Liver (tissue), 9 donors: ENCODE data around the gene F8. TPM values are rescaled to one million over a fixed set of nuclear protein-coding genes. Genes with fewer than 3 reads are reported as not detected.

ENCODE experiments used
- DNase-seq: peaks from one replicate; pipeline ENCODE4 v3.0.0-alpha.2; 2017; ENCODE audit warnings: low spot score
- H3K27ac ChIP-seq, 2 donors: one replicate each; pipeline ENCODE4 v1.7.0; 2013; ENCODE audit warnings: inconsistent platforms in 2 of 2, low read length in 2 of 2, control low read depth in 1 of 2, low read depth in 1 of 2, mild to moderate bottlenecking in 1 of 2
- H3K27me3 ChIP-seq, 4 donors: one replicate each; pipeline versions ENCODE4 v1.6.1 to v1.7.0; 2013; ENCODE audit warnings: low read length in 3 of 4, inconsistent platforms in 1 of 4, mild to moderate bottlenecking in 1 of 4, moderate library complexity in 1 of 4; ENCODE audit not compliant: control insufficient read depth in 4 of 4, insufficient read depth in 4 of 4
- H3K36me3 ChIP-seq, 4 donors: one replicate each; pipeline versions ENCODE4 v1.6.1 to v1.7.0; 2013; ENCODE audit warnings: low read length in 3 of 4, mild to moderate bottlenecking in 3 of 4, low read depth in 1 of 4, moderate library complexity in 1 of 4; ENCODE audit not compliant: control insufficient read depth in 4 of 4, insufficient read depth in 3 of 4
- H3K4me1 ChIP-seq, 4 donors: one replicate each; pipeline versions ENCODE4 v1.6.1 to v1.7.0; 2013; ENCODE audit warnings: low read length in 3 of 4, mild to moderate bottlenecking in 3 of 4, moderate library complexity in 1 of 4; ENCODE audit not compliant: control insufficient read depth in 4 of 4, insufficient read depth in 4 of 4
- H3K4me3 ChIP-seq, 3 donors: one replicate each; pipeline versions ENCODE4 v1.6.1 to v1.7.0; 2013; ENCODE audit warnings: low read length in 3 of 3, control low read depth in 1 of 3, low read depth in 1 of 3, mild to moderate bottlenecking in 1 of 3
- H3K9ac ChIP-seq, 2 donors: one replicate each; pipeline ENCODE4 v1.7.0; 2013; ENCODE audit warnings: low read length in 2 of 2, mild to moderate bottlenecking in 2 of 2, moderate library complexity in 2 of 2, control low read depth in 1 of 2, low read depth in 1 of 2
- H3K9me3 ChIP-seq, 4 donors: one replicate each; pipeline versions ENCODE4 v1.6.1 to v1.7.0; 2013; ENCODE audit warnings: low read length in 3 of 4; ENCODE audit not compliant: control insufficient read depth in 4 of 4
- ATF3 ChIP-seq: IDR thresholded peaks from 2 replicates; pipeline ENCODE4 v1.6.1; 2016; ENCODE audit warnings: antibody characterized with exemption
- CTCF ChIP-seq: fragments of 150-350 bp; IDR thresholded peaks from 2 replicates; pipeline ENCODE4 v1.5.1; 2017; ENCODE audit warnings: improper control_type of control experiment, low read depth, low read length; ENCODE audit not compliant: missing input control
- EGR1 ChIP-seq, 2 donors: IDR thresholded peaks; 2 replicates each; pipeline ENCODE4 v1.6.1; 2016 to 2018; ENCODE audit warnings: antibody characterized with exemption in 2 of 2, low read depth in 2 of 2
- FOXA1 ChIP-seq: IDR thresholded peaks from 2 replicates; pipeline ENCODE4 v1.6.1; 2016; ENCODE audit warnings: antibody characterized with exemption
- FOXA2 ChIP-seq: IDR thresholded peaks from 2 replicates; pipeline ENCODE4 v1.6.1; 2016; ENCODE audit warnings: antibody characterized with exemption
- GABPA ChIP-seq, 2 donors: IDR thresholded peaks in 1 of 2; conservative IDR thresholded peaks in 1 of 2; 2 replicates each; pipeline ENCODE4 v1.6.1; 2016; ENCODE audit warnings: antibody characterized with exemption in 2 of 2, mild to moderate bottlenecking in 1 of 2, moderate library complexity in 1 of 2
- HNF4A ChIP-seq, 2 donors: conservative IDR thresholded peaks; 2 replicates each; pipeline ENCODE4 v1.6.1; 2016; ENCODE audit warnings: antibody characterized with exemption in 2 of 2, mild to moderate bottlenecking in 2 of 2
- HNF4G ChIP-seq: IDR thresholded peaks from 2 replicates; pipeline ENCODE4 v1.6.1; 2016; ENCODE audit warnings: antibody characterized with exemption
- JUND ChIP-seq, 2 donors: IDR thresholded peaks; 2 replicates each; pipeline ENCODE4 v1.6.1; 2016; ENCODE audit warnings: antibody characterized with exemption in 2 of 2
- MAX ChIP-seq: IDR thresholded peaks from 2 replicates; pipeline ENCODE4 v1.6.1; 2016; ENCODE audit warnings: antibody characterized with exemption
- NR2F2 ChIP-seq: IDR thresholded peaks from 2 replicates; pipeline ENCODE4 v1.6.1; 2016; ENCODE audit warnings: antibody characterized with exemption
- RAD21 ChIP-seq, 2 donors: IDR thresholded peaks; 2 replicates each; pipeline ENCODE4 v1.6.1; 2016; ENCODE audit warnings: antibody characterized with exemption in 2 of 2, mild to moderate bottlenecking in 2 of 2
- REST ChIP-seq: IDR thresholded peaks from 2 replicates; pipeline ENCODE4 v1.6.1; 2016; ENCODE audit warnings: antibody characterized with exemption, mild to moderate bottlenecking
- RXRA ChIP-seq, 2 donors: IDR thresholded peaks; 2 replicates each; pipeline ENCODE4 v1.6.1; 2017 to 2018; ENCODE audit warnings: antibody characterized with exemption in 2 of 2, mild to moderate bottlenecking in 1 of 2
- SP1 ChIP-seq: IDR thresholded peaks from 2 replicates; pipeline ENCODE4 v1.6.1; 2018; ENCODE audit warnings: antibody characterized with exemption, mild to moderate bottlenecking
- TAF1 ChIP-seq: conservative IDR thresholded peaks from 2 replicates; pipeline ENCODE4 v1.6.1; 2016; ENCODE audit warnings: antibody characterized with exemption, mild to moderate bottlenecking
- YY1 ChIP-seq: IDR thresholded peaks from 2 replicates; pipeline ENCODE4 v1.6.1; 2016; ENCODE audit warnings: antibody characterized with exemption, mild to moderate bottlenecking
- ZBTB33 ChIP-seq: IDR thresholded peaks from 2 replicates; pipeline ENCODE4 v1.6.1; 2016; ENCODE audit warnings: antibody characterized with exemption
- WGBS: extraction: QIAGEN DNeasy Blood & Tissue Kit; methylation state at CpG from one replicate; pipeline ENCODE4 v1.1.7; 2013; 5-methylcytosine and 5-hydroxymethylcytosine counted together
- polyA plus RNA-seq, 2 donors: library from polyadenylated mRNA; stranded (reverse) in 1 of 2; unstranded in 1 of 2; fragments of 200-250 nt in 1 of 2; fragments of >200 nt in 1 of 2; fragmentation: Nextera tagmentation in 1 of 2; extraction: Ambion mirVana in 1 of 2; gene quantifications; one replicate each; pipeline versions ENCODE4 v1.2.1 to v1.2.3, GENCODE V29; 2013 to 2015
- total RNA-seq, 2 donors: library from RNA; depleted of rRNA; stranded (reverse); fragments of >200 nt; gene quantifications; one replicate each; pipeline ENCODE4 v1.2.3, GENCODE V29; 2014
- donor health status: healthy.
- donor health status: healthy.
- donor health status: healthy.
- donor health status: healthy.
- donor health status: healthy.

The F8 gene
- total and polyA plus RNA-seq, 4 donors, result 8.0 to 22.3 (median 13.8) TPM

GRCh38 chrX:154991476-154991875 is 31.0 kb downstream of the F8 start:
- Histone ChIP-seq H3K36me3 (no peaks in the 10 kb centered on the region), H3K9ac (no peak overlapping the region), H3K4me3 (no peak overlapping the region), H3K9me3 (no peaks in the 10 kb centered on the region), H3K4me1 (peaks cover 0 to 15% (median 12%) of the 10 kb centered on the region in 4 donors), H3K27ac (no peak overlapping the region), H3K27me3 (no peaks in the 10 kb centered on the region)
- TF ChIP-seq NR2F2 (no peak), MAX (no peak), SP1 (no peak), HNF4A (conservative IDR thresholded peaks at IDR 0.05) (no peak), FOXA2 (no peak), FOXA1 (no peak), ZBTB33 (no peak), ATF3 (no peak), CTCF (no peak), RXRA (IDR thresholded peaks at IDR 0.05) (no peak), EGR1 (IDR thresholded peaks at IDR 0.05; ENCODE audit: low read depth in 2 of 2) (no peak), HNF4G (no peak), GABPA (IDR thresholded peaks at IDR 0.05 in 1 of 2, conservative IDR thresholded peaks at IDR 0.05 in 1 of 2) (no peak), RAD21 (IDR thresholded peaks at IDR 0.05) (no peak), REST (no peak), JUND (IDR thresholded peaks at IDR 0.05) (no peak)
- no peak for DNase-seq
- WGBS, result 93% methylated on average over 1 of the region's 1 CpG

GRCh38 chrX:154991039-154991438 is 31.5 kb downstream of the F8 start:
- H3K27me3 ChIP-seq, result no peaks in the 10 kb centered on the region
- no peak overlapping the region for H3K4me3 ChIP-seq
- WGBS, result 90% methylated on average over 3 of the region's 3 CpGs
- TF ChIP-seq GABPA (IDR thresholded peaks at IDR 0.05 in 1 of 2, conservative IDR thresholded peaks at IDR 0.05 in 1 of 2), result no peak
- no peak for TF ChIP-seq REST
- TF ChIP-seq CTCF, result no peak
- TF ChIP-seq TAF1, result no peak
- TF ChIP-seq NR2F2, result no peak
- no peak for TF ChIP-seq FOXA2
- TF ChIP-seq JUND (IDR thresholded peaks at IDR 0.05), result no peak
- no peak for TF ChIP-seq MAX
- no peak for TF ChIP-seq RAD21 (IDR thresholded peaks at IDR 0.05)
- TF ChIP-seq YY1, result no peak
- TF ChIP-seq RXRA (IDR thresholded peaks at IDR 0.05), result no peak
- no peak overlapping the region for H3K9ac ChIP-seq
- no peaks in the 10 kb centered on the region for H3K36me3 ChIP-seq
- no peak overlapping the region for H3K27ac ChIP-seq
- no peak for DNase-seq
- H3K9me3 ChIP-seq, result no peaks in the 10 kb centered on the region
- peaks cover 0 to 15% (median 12%) of the 10 kb centered on the region in 4 donors for H3K4me1 ChIP-seq
